HK-2 (cell line): ENCODE results near the gene APEH.
"Not testable (repeated sequence)": the region's sequence is repeated elsewhere in the genome, so short reads cannot be mapped to it uniquely, and the experiment has no call there.

Experiments used
- DNase-seq: peaks from one replicate; pipeline ENCODE4 v3.0.0-alpha.2; 2018; ENCODE audit not compliant: unreplicated experiment

Gene APEH

GRCh38 chr3:49689908-49690624 is 15.9 kb downstream of the APEH start:
- DNase-seq: not testable (repeated sequence)

GRCh38 chr3:49690856-49691255 is 16.7 kb downstream of the APEH start:
- not testable (repeated sequence) for DNase-seq

GRCh38 chr3:49691481-49691880 is 17.3 kb downstream of the APEH start:
- not testable (repeated sequence) for DNase-seq

GRCh38 chr3:49694409-49695070 is 20.4 kb downstream of the APEH start:
- DNase-seq: not testable (repeated sequence)

GRCh38 chr3:49695350-49696015 is 21.3 kb downstream of the APEH start:
- DNase-seq: not testable (repeated sequence)

GRCh38 chr3:49699281-49699979 is 25.3 kb downstream of the APEH start:
- no peak for DNase-seq

GRCh38 chr3:49700014-49700413 is 25.9 kb downstream of the APEH start:
- DNase-seq: no peak

- no peak for DNase-seq
Measured at GRCh38 chr3:49700453-49701128, 26.4 kb downstream of the APEH start.

GRCh38 chr3:49701388-49702077 is 27.4 kb downstream of the APEH start:
- no peak for DNase-seq

- no peak for DNase-seq
Measured at GRCh38 chr3:49702672-49703071, 28.5 kb downstream of the APEH start.

GRCh38 chr3:49703443-49703927 is 29.3 kb downstream of the APEH start:
- peak; percentile 57 for DNase-seq

- DNase-seq: no peak
Measured at GRCh38 chr3:49703956-49704355, 29.8 kb downstream of the APEH start.

GRCh38 chr3:49704629-49705028 is 30.5 kb downstream of the APEH start:
- no peak for DNase-seq

GRCh38 chr3:49705390-49705960 is 31.3 kb downstream of the APEH start:
- DNase-seq: no peak

GRCh38 chr3:49706456-49707112 is 32.4 kb downstream of the APEH start:
- no peak for DNase-seq

- DNase-seq: no peak
Measured at GRCh38 chr3:49707113-49707480, 32.9 kb downstream of the APEH start.

- DNase-seq: no peak
Measured at GRCh38 chr3:49709852-49710251, 35.7 kb downstream of the APEH start.

- no peak for DNase-seq
Measured at GRCh38 chr3:49711489-49711888, 37.3 kb downstream of the APEH start.

- no peak for DNase-seq
Measured at GRCh38 chr3:49712166-49712565, 38.0 kb downstream of the APEH start.
